Stimulated activated CD8-positive, alpha-beta memory T cell treated with anti-CD3 and anti-CD28 coated beads, Interleukin-7, amount 100 ng/mL, for 24 hours (primary cell): ENCODE results near the gene LRRC9.
"Not testable (repeated sequence)": the region's sequence is repeated elsewhere in the genome, so short reads cannot be mapped to it uniquely, and the experiment has no call there.

ENCODE experiments used
- DNase-seq: peaks from one replicate; pipeline ENCODE4 v3.0.0-alpha.2; 2020; ENCODE audit warnings: low read depth

LRRC9 gene

DNA sequence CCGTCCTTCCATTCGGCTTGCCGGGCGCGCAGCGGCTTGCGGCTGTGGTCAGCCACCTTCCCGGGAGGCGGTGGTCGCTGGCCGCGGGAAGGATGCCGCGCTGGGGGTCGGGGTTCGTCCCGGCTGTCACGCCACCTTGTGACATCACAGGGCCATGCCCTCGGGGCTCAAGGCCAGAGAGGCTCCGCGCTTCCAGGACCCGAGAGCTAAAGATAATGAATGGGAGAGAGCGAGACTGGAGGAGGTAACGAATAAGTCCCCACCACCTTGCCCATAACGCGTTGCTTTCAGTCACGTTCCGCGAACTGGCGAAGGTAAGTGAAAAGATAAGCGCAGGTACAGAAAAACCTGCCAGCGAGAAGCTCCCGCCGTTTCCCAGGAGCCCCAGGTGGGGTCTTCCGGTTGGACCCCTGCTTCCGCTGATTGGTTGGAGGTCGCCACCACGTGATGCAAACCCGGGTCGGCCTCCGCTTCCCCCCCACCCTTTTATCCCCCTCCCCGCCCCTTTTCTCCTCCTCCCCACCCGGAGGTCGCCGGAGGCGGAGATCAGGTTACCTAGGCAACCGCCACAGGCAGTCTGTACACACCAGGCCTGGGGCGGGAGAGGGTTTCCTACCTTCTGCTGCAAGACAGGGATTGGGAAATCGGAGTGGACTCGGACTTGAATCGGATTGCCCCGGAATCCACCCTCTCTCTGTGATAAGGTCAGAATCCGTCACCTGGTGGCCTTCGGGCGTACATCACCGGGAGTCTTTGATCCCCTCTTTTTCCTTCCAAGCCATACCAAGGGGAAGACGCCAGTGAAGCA lies at the start of gene LRRC9:
Gene LRRC9 (plus strand): TSS at position 575 of the 808 bp plus-strand sequence.
- no peak for DNase-seq

DNA sequence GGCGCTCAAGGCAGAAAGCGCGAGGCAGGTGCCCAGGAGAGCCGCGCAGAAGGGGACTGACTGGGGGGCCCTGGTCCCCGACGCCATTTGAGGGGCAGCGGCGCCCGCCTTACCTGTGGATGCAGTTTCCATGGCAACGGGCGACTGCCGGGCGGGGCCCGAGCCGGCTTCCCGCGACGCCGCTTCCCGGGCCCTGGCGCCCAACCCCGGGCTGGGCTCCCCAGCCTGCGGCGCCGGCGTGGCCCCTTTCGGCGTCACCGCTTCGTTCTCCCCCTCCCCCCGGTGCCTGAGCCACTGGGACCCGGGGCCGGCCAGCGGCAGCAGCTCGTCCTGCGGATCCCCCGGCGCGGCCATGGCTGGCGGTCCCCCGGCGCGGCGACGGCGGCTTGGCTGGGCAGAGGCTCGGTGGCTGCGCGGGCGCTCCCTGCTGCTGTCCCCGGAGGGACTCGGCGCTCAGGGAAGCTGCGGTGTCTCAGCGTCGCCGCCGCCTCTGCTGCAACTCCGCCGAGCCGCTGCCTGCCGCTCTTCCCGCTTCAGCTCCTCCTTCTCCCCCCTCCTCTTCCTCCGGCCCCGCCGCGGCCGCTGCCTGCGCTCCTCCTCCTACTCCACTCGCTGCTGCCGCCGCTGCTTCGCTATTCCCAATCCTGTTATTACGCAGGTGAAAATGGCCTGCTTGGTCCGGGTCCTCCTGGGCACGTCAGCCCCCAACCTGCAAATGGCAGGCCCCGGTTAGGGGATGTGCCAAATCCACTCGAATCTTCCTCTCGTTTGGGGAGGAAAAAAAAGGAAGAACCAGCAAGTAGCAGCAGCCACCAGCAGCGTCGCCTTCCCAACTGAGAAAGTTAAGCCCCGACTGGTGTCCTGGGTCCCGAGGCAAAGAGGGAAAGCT lies 49.4 kb upstream of the LRRC9 start, which contains the start of gene RTN1:
Gene RTN1 (minus strand): TSS at position 500 of the 889 bp plus-strand sequence. CDS start 146 bp downstream, at position 354.
- no peak for DNase-seq

DNA sequence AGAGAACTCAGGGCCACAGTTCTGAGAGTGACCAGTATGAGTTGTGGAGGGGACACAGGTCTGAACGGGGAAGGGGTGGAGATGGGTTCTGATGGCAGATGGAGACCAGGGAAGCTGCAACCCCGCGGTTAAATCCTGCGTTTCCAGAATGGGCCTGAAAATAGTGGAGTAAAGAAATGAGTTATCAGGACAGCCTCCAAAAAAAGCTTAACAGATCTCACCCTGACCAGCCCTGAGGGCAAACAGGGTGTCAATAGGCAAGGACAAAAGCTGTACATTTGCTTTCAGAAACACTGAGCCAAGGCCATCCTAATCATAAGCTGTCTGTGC lies 48.8 kb upstream of the LRRC9 start:
- no peak for DNase-seq

DNA sequence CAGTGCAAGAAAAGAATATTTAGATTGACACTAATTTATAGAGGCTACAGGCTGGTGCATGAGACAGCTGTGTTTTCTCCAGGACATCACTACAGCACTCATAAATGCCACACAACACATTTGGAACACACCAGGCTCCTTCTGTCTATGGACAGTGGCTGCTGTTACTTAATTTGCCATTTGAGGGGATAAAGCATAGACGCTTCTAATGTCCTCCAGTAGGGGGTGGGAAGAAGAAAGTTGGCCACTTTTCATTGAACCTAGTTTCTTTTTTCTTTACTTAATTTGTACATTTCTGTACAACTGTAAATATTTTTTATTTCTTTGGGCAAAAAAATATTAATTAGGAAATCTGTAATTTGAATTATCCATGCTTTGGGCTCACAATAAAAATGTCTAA lies 37.0 kb upstream of the LRRC9 start:
- no peak for DNase-seq

DNA sequence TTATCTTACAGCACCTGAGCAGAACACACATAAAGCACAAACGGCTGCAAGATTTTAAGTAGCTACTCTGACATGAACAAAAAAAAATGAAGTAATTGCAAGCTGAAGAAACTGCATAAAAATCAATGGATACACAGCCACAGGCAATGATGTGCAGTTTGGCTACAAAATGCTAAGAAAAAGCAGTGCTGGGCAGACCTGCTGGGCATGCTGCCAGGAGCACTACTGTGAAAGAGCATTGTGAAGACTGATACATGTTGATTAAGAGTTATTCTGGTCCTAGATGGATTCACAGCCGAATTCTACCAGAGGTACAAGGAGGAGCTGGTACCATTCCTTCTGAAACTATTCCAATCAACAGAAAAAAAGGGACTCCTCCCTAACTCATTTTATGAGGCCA lies 29.3 kb upstream of the LRRC9 start:
- no peak for DNase-seq

DNA sequence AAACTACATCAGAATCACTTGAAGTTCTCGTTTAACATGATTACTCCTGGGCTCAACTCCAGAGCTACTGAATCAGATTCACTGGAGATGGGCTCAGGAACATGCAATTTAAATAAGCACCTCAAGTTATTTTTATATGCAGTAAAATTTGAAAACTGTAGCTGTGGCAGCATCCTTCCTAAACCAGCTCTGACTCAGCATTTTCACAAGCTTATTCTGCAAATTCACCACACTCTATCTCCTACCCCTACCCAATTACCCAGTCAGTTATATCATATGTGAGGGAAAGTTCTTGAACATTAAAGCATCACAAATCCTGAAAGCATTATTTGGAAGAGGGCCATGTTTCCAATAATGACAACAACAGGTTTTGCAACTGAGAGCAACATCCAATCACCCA lies 24.2 kb upstream of the LRRC9 start:
- no peak for DNase-seq

DNA sequence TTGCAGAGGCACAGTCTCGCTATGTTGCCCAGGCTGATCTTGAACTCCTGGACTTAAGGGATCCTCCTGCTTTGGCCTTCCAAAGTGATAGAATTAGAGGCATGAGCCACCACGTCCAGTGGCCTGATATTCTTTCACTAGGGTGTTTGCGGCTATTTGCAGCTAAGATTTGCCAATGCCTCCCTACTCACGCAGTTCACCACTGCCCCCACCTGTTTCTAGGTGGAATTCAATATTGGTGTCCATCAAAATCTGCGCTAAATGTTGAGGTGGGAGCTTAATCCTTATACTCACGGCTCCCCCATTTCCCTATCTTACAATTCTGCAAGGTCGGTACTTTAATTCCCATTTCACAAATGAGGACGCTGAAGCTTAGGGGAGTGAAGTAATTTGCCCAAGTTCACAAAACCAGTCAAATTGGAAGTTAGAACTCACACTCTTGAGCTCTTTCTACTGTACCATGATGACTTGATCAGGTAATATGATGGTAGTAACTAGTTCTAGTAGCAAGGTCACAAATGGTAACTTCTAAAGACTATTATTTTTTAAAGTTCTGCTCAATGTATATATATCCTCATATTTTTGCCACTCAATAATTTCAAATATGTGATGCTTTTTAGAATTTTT lies 22.1 kb upstream of the LRRC9 start:
- DNase-seq, result no peak

DNA sequence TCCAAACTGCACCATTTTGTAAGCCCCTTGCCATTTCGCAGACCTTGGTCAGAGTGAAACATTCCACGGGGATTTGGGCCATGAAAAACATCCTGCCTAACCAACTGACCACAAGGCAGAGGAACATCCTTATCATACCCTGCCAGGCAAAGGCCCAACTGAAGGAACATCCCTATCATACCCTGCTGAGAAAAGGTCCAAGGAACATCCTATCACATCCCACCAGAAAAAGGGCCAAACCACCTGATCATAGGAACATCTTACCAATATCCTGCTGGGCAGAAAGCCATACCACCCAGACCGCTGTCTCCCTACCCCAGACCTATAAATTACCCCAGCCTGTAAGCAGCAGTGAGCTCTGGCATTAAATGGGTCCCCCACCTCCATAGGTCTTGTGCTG lies 19.4 kb upstream of the LRRC9 start:
- DNase-seq, result no peak

DNA sequence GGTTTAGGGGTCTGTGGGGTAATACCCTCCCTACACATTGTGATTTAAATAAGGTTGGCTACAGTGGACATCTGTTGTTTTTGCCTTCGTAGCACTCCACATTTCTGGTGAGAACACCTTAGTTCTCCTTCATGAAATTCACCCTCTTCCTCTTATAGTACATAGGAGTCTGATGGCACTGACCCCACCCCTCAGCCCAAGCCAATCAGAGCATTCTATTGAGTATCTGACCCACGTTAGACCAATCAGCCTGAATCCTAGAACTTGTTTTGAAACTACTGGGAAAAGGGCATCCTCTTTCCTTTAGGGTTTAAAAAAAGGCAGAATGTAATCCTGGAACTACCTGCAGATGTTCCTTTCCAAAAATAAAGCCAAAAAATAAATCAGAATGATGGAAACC lies 15.8 kb upstream of the LRRC9 start:
- DNase-seq, result no peak

DNA sequence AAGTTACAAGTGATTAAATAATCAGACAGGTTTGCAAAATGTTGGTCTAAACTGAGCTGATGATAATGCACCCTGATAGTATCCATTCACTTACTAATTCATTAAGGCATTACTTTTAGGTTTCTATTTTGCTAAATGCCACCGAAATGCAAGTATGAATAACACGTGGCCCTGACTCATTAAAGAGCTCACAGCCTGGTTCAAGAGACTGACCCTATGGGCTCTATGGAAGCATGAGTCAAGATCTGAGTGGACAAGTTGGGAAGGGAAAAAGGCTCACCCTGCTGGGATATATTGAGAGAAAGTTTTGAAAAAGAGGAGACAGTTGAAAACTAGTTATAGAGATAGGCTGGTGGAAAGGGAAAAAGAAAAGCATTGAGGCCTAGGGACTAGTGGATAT lies 14.8 kb upstream of the LRRC9 start:
- no peak for DNase-seq

DNA sequence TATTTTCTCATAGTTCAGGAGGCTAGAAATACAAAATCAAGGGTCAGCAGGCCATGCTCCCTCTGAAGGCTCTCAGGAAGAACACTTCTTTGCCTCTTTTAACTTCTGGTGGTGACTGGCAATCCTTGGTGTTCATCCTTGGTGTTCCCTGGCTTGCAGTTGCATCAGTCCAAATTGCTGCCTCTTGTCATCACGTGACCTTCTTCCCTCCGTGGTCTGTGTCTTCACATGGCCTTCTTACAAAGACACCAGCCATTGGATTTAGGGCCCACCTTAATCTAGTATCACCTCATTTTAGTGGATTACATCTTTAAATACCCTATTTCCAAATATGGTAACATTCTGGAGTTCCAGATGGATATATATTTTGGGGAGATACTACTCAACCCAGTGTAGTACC lies 7.5 kb upstream of the LRRC9 start:
- no peak for DNase-seq

DNA sequence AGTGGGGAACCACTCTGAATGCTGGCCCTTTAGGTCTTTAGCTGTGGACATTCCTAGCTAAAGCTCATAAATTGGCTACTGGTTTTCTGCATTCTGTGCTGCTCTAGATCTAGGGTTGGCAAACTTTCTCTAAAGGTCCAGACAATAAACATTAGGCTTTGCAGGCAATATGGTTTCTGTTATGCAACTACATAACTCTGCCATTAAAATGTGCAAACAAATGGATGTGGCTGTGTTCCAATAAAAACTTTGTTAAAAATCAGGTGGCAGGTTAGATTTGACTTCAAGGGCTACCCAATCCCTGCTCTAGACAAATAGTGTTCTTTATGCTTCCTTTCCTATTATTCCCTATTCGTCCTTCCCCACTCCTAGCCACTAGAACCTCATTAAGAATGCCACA lies 6.8 kb upstream of the LRRC9 start:
- no peak for DNase-seq

DNA sequence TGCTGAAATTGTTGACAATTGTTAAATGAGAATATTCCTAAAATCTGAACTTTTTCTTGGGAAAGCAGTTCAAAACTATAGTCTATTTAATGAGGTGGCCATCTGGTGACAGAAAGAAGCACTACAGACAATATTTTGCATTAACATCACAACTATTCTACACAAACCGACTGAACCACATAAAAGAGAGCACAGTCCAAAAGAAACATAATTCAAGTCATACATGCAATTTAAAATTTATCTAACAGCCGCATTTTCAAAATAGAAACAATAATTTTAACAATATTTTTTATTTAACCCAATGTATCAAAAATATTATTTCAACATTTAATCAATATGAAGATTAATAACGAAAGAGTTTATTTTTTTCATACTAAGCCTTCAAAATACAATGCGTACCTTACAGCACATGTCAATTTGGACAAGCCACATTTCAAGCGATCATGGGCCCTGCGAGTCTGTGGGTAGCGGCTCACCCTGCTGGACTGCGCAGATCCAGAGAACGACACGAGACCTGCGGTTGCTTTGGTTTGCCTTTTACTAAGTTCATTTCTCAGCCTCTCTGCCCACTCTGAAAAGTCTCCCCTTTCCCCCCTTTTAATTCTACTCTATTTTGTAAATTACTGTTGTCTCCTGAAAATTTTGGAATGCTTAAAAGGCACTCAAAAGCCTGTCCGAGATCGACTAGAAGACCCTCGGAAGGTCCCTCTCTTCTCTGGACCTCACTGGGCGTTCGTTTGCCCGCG lies 947 bp upstream of the LRRC9 start:
- no peak for DNase-seq

DNA sequence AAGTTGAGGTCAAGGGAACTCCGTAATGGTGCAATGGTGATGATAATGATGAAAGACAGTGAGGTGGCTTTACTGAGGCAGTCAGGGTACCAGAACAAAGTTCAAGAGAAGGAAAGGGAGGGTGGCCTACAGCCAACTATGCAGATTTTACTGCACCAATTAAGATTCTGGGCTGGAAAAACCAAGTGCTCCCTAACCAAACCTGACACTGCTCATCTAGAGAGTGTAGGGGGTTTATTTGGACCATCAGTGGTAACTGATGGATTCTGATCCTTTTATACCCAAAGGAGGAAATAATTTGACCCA lies 387 bp downstream of the LRRC9 start:
- DNase-seq, result no peak

DNA sequence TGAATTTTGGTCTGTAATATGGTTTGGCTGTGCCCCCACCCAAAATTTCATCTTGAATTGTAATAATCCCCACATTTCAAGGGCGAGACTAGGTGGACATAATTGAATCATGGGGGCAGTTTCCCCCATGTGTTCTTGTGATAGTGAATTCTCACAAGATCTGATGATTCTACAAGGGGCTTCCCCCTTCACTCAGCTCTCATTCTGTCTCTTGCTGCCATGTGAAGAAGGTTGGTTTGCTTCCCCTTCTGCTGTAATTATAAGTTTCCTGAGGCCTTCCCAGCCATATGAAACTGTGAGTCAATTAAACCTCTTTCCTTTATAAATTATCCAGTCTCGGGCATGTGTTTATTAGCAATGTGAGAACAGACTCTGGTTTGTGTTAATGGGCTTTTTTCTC lies 5.9 kb downstream of the LRRC9 start:
- DNase-seq, result no peak

DNA sequence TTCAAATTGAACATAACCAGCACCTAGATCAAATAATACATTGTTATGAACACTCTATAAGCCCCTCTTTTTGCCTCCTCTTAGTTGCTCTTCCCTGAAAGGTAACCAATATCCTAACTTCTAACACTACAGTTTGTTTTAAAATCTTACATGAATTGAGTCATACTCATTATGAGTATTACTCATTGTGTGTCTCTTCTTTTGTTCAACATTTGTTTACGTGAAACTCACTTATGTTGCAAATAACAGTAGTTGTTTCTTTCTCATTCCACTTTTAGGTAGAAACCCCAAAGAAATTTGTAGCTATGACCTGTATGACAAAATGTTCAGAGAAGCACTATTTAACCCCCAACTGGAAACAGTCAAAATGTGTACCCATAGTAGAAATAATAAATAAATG lies 6.6 kb downstream of the LRRC9 start:
- no peak for DNase-seq

DNA sequence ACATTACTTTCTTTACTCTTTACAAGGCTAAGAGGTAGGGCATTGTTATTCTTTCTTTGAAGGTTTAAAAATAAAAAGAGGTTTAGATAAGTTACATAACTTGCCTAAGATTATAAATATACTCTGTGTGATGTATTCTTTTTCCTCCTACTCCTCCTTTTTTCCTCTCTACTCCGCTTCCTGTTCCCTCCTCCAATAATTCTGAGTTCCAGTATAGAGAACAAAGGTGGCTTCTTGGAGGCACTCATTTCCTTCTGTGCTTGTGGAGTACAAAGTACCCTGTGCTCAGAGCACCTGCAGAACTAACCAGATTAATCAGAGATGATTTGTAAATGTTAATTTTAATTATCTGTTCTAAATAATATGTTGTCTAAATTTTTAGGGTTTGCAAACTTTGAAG lies 11.3 kb downstream of the LRRC9 start:
- no peak for DNase-seq

DNA sequence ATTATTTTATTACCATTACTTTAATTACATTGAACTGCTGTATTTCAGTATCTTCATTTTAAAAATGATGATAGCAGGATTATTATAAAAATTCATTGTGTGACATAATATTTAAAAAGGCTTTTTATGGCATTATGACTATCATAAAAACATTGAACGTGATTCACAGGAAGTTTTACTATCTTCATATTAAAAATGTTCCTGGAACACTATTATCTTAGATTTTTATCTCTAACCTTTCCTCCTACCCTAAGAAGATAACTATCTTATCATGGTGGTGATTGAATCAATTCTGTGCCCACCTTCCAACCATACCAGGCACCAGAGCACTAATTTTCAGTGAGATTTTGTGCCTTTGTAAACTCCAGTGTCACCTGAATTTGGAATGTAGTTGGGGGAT lies 16.2 kb downstream of the LRRC9 start:
- no peak for DNase-seq

DNA sequence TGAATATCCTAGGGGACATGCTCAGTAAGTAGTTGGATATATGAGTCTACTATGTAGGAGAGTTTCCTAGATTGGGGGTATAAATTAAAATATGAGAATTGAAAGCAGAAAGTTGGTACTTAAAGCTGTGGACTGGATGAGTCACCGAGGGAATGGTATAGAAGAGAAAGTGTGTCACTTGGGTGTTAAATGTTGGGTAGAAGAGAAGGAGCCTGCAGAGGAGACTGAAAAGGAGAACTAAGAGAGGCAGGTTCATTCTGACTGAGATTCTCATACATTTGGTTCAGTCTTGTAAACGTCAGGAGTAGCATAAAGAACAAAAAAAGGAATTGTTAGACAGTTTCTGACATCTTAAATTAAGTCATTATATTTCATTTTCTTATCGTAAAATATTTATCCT lies 19.9 kb downstream of the LRRC9 start:
- no peak for DNase-seq

DNA sequence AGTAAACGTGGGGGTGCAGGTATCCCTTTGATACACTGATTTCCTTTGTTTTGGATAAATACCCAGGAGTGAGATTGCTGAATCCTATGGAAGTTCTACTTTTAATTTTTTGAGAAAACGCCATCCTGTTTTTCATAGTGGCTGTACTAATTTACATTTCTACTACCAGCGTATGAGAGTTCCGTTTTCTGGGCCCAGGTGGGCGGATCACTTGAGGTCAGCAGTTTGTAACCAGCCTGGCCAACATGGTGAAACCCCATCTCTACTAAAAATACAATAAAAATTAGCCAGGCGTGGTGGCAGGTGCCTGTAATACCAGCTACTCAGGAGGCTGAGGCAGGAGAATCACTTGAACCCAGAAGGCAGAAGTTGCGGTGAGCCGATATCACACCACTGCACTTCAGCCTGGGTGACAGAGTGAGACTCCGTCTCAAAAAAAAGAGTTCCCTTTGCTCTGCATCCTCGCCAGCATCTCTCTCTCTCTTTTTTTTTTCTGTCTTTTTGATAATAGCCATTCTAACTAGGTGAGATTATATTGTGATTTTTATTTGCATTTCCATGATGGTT lies 22.4 kb downstream of the LRRC9 start:
- DNase-seq, result not testable (repeated sequence)

DNA sequence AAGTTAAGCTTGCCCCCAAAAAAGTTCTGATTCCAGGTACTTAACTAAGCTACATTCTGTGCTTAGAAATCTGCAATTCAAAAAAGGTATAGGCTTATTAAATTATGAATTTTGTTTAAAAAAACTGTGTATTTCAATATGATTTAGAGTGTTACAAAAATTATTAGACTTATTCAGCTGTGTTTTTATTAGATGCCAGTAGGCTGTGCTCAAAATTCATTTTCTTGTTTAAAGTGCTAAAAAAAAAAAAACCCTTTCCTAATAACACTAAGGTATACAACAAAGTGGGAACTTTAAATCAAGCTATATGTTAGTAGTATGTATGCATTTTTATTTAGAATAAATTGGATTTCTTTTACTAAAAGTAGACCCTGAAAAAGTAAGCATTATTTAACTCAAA lies 25.0 kb downstream of the LRRC9 start:
- no peak for DNase-seq

DNA sequence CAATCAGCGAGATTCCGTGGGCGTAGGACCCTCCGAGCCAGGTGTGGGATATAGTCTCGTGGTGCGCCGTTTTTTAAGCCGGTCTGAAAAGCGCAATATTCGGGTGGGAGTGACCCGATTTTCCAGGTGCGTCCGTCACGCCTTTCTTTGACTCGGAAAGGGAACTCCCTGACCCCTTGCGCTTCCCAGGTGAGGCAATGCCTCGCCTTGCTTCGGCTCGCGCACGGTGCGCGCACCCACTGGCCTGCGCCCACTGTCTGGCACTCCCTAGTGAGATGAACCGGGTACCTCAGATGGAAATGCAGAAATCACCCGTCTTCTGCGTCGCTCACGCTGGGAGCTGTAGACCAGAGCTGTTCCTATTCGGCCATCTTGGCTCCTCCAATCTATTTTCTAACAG lies 32.2 kb downstream of the LRRC9 start:
- not testable (repeated sequence) for DNase-seq
